Muscle layer of duodenum (tissue), 2 donors: ENCODE measurements around the gene NPC1.

Source experiments
- H3K27ac ChIP-seq: one replicate; pipeline ENCODE4 v1.7.0; 2013; ENCODE audit warnings: mild to moderate bottlenecking, low read length
- H3K27me3 ChIP-seq: one replicate; pipeline ENCODE4 v1.7.0; 2013; ENCODE audit warnings: low read depth, mild to moderate bottlenecking, control low read depth, low read length
- H3K36me3 ChIP-seq, 2 donors: one replicate each; pipeline ENCODE4 v1.7.0; 2013; ENCODE audit warnings: low read length in 2 of 2, control low read depth in 1 of 2, mild to moderate bottlenecking in 1 of 2; ENCODE audit not compliant: insufficient read depth in 2 of 2, control insufficient read depth in 1 of 2
- H3K4me1 ChIP-seq, 2 donors: one replicate each; pipeline ENCODE4 v1.7.0; 2013; ENCODE audit warnings: low read length in 2 of 2, mild to moderate bottlenecking in 2 of 2, control low read depth in 1 of 2, moderate library complexity in 1 of 2; ENCODE audit not compliant: insufficient read depth in 2 of 2, control insufficient read depth in 1 of 2
- H3K4me3 ChIP-seq, 2 donors: one replicate each; pipeline ENCODE4 v1.7.0; 2013; ENCODE audit warnings: low read length in 2 of 2, low read depth in 1 of 2, mild to moderate bottlenecking in 1 of 2
- H3K9me3 ChIP-seq, 2 donors: one replicate each; pipeline ENCODE4 v1.7.0; 2013; ENCODE audit warnings: low read length in 2 of 2, control low read depth in 1 of 2, mild to moderate bottlenecking in 1 of 2; ENCODE audit not compliant: control insufficient read depth in 1 of 2
- donor health status: healthy.

The NPC1 gene

GRCh38 chr18:23541349-23542093, 44.8 kb downstream of the NPC1 start:
- no peaks in the 10 kb centered on the region for H3K4me1 ChIP-seq
- no peak overlapping the region for H3K27ac ChIP-seq
- H3K27me3 ChIP-seq, result no peaks in the 10 kb centered on the region
- H3K9me3 ChIP-seq, result no peaks in the 10 kb centered on the region
- no peak overlapping the region for H3K4me3 ChIP-seq
- H3K36me3 ChIP-seq, result peaks cover 80 to 91% of the 10 kb centered on the region in 2 donors

- Histone ChIP-seq H3K4me3 (no peak overlapping the region), H3K36me3 (peaks cover 83 to 93% of the 10 kb centered on the region in 2 donors), H3K27ac (peak overlapping the region; percentile 5), H3K27me3 (no peaks in the 10 kb centered on the region), H3K9me3 (no peaks in the 10 kb centered on the region), H3K4me1 (no peaks in the 10 kb centered on the region)
Measured at GRCh38 chr18:23540867-23541266, 45.4 kb downstream of the NPC1 start.

- Histone ChIP-seq H3K9me3 (no peaks in the 10 kb centered on the region), H3K36me3 (peaks cover 91 to 94% of the 10 kb centered on the region in 2 donors), H3K27ac (no peak overlapping the region), H3K4me3 (no peak overlapping the region), H3K27me3 (no peaks in the 10 kb centered on the region), H3K4me1 (no peaks in the 10 kb centered on the region)
Measured at GRCh38 chr18:23539911-23540525, 46.3 kb downstream of the NPC1 start.

DNA sequence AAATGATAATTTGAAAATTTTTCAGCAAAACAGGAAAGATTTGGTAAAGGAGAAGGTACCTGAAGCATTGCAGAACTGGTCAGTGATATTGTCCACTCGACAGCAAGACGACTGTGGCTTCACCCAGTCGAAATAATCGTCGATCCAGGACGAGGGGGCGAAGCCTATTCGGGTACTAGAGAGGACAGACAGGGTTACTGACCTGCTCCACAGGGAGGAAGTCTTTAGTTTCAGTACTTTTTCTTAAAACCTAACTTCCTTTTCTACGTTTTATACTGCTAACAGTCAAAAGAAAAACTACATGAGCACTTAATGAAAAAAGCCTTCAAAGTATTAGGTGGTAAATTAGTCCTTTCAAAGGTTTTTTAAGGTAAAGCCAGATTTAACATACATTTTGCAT, 47.0 kb downstream of the NPC1 start:
- peaks cover 92 to 94% of the 10 kb centered on the region in 2 donors for H3K36me3 ChIP-seq
- H3K4me1 ChIP-seq, result no peaks in the 10 kb centered on the region
- H3K27me3 ChIP-seq, result no peaks in the 10 kb centered on the region
- no peaks in the 10 kb centered on the region for H3K9me3 ChIP-seq
- no peak overlapping the region for H3K4me3 ChIP-seq
- H3K27ac ChIP-seq, result no peak overlapping the region

- Histone ChIP-seq H3K27ac (no peak overlapping the region), H3K36me3 (peaks cover 92 to 94% of the 10 kb centered on the region in 2 donors), H3K4me3 (no peak overlapping the region)
Measured at GRCh38 chr18:23538870-23539269, 47.4 kb downstream of the NPC1 start.

DNA sequence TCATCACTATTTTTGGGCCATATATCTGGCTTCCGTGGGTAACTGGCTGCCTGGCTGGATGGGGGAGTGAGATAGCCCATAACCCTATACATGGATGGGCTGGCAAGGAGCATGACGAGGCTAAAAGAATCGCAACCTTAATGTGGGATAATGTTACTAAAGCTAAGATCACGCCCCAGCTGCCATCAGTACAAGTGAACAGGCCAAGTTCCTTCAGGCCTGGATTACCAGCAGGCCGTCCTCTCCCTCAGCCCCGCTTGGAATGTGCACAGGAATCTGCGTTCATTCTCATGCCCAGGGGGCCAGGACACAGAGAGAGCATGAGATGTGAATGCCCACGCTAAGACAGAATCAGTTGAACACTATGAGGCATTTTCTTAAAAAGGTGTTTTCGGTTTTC, 48.3 kb downstream of the NPC1 start:
- Histone ChIP-seq H3K4me1 (no peaks in the 10 kb centered on the region), H3K27me3 (no peaks in the 10 kb centered on the region), H3K27ac (no peak overlapping the region), H3K4me3 (no peak overlapping the region), H3K9me3 (no peaks in the 10 kb centered on the region), H3K36me3 (peaks cover 91 to 96% of the 10 kb centered on the region in 2 donors)

More at GRCh38 chr18:23538870-23539269, 47.4 kb downstream of the NPC1 start:
- no peaks in the 10 kb centered on the region for H3K27me3 ChIP-seq
- H3K4me1 ChIP-seq, result no peaks in the 10 kb centered on the region
- H3K9me3 ChIP-seq, result no peaks in the 10 kb centered on the region

DNA sequence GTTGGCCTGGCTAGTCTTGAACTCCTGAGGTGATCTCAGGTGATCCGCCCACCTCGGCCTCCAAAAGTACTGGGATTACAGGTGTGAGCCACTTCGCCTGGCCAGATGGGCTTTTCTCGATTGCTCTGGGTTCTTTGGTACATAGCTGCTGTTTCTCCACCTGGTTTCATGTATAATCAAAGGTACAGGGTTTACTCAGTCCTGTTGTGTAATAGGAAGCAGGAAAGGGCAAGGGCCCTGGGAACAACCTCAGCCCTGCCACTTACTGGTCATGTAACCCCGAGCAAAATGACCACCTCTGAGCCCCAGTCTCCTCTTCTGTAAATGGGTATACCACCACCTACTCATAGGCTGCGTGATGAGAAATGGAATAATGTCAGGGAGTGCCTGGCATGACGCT, 49.0 kb downstream of the NPC1 start:
- H3K9me3 ChIP-seq, result no peaks in the 10 kb centered on the region
- peaks cover 0 to 7% of the 10 kb centered on the region in 2 donors for H3K4me1 ChIP-seq
- H3K27me3 ChIP-seq, result no peaks in the 10 kb centered on the region
- no peak overlapping the region for H3K4me3 ChIP-seq
- H3K27ac ChIP-seq, result no peak overlapping the region
- H3K36me3 ChIP-seq, result peaks cover 83 to 94% of the 10 kb centered on the region in 2 donors

GRCh38 chr18:23536204-23536603, 50.1 kb downstream of the NPC1 start:
- no peak overlapping the region for H3K27ac ChIP-seq
- no peaks in the 10 kb centered on the region for H3K9me3 ChIP-seq
- H3K36me3 ChIP-seq, result peaks cover 83 to 96% of the 10 kb centered on the region in 2 donors
- H3K4me1 ChIP-seq, result peaks cover 0 to 7% of the 10 kb centered on the region in 2 donors
- no peaks in the 10 kb centered on the region for H3K27me3 ChIP-seq
- no peak overlapping the region for H3K4me3 ChIP-seq

DNA sequence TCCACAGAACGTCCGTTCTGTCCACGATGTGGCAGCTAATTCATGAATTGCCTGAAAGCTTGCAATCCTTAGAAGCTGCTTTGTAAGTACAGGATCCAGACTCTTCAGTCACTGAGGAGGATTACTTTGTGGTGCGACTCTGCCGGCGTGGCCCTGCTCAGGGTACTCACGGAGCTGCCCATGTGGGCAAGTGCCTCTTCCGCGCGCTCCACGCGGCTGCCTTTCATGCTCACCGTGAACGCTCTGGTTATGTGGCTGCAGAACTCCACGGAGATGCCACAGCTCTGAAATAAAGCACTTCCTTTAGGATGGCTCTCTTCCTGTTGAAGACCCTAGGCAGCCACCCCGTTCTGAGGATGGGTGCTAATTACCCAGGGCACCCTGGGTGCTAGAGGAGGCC, 52.0 kb downstream of the NPC1 start:
- Histone ChIP-seq H3K27me3 (no peaks in the 10 kb centered on the region), H3K4me3 (no peak overlapping the region), H3K36me3 (peaks cover 83 to 97% of the 10 kb centered on the region in 2 donors), H3K9me3 (no peaks in the 10 kb centered on the region), H3K4me1 (peaks cover 0 to 7% of the 10 kb centered on the region in 2 donors), H3K27ac (no peak overlapping the region)

- Histone ChIP-seq H3K27me3 (no peaks in the 10 kb centered on the region), H3K36me3 (peaks cover 83 to 95% of the 10 kb centered on the region in 2 donors), H3K4me3 (no peak overlapping the region), H3K9me3 (no peaks in the 10 kb centered on the region), H3K4me1 (peaks cover 0 to 7% of the 10 kb centered on the region in 2 donors), H3K27ac (no peak overlapping the region)
Measured at GRCh38 chr18:23532848-23533247, 53.5 kb downstream of the NPC1 start.

DNA sequence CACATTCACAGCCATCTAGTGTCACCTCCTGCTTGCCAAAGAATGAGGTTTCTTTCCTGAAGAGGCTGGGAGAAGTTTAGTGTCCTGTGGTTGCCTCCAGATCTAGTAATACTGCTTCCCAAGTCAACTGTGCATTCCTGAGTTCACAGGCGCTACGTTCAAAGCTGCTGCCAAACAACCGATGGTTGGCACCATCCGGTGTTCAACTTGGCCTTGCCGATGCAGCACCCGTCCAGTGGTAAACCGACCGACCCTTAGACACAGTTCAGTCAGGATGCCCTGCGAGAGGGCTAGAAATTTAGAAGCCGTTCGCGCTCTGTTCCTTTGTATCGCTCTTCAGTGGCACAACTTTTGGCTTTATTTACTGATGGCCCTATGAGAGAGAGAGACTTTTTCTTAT, 54.4 kb downstream of the NPC1 start:
- no peak overlapping the region for H3K27ac ChIP-seq
- H3K9me3 ChIP-seq, result no peaks in the 10 kb centered on the region
- H3K36me3 ChIP-seq, result peaks cover 80 to 93% of the 10 kb centered on the region in 2 donors
- H3K27me3 ChIP-seq, result no peaks in the 10 kb centered on the region
- peaks cover 0 to 7% of the 10 kb centered on the region in 2 donors for H3K4me1 ChIP-seq
- no peak overlapping the region for H3K4me3 ChIP-seq
